PC-3 (cell line): ENCODE results near the gene MDK.

Experiments used
- CTCF ChIP-seq: fragments of 300-600 bp; sonication (generic); conservative IDR thresholded peaks from 2 replicates; pipeline ENCODE4 v1.5.1; 2017; ENCODE audit warnings: antibody characterized with exemption, low read depth, mild to moderate bottlenecking, low read length
- EZH2phosphoT487 ChIP-seq: fragments of 300-600 bp; sonication (generic); IDR thresholded peaks from 2 replicates; pipeline ENCODE4 v1.6.1; 2018; ENCODE audit warnings: mild to moderate bottlenecking, antibody characterized with exemption, low read length, borderline replicate concordance

- TF ChIP-seq EZH2phosphoT487 (no peak), CTCF (no peak)
Observed at GRCh38 chr11:46378296-46378695, 3.2 kb upstream of the MDK start.
